HG02610 (cell line): ENCODE measurements around the gene NCOA7.
A peak's percentile ranks its signal among the peaks of the same experiment; 100 is the strongest.
"Not testable (repeated sequence)": the region's sequence is repeated elsewhere in the genome, so short reads cannot be mapped to it uniquely, and the experiment has no call there.

Experiments
- ATAC-seq: cut with Tn5 transposase; IDR thresholded peaks from one replicate; pipeline ENCODE4 v1.9.1; 2021; ENCODE audit warnings: mild to moderate bottlenecking, moderate library complexity; ENCODE audit not compliant: unreplicated experiment

The NCOA7 gene

GRCh38 chr6:125835221-125835744 lies 44.5 kb downstream of the NCOA7 start:
- ATAC-seq = no peak

DNA sequence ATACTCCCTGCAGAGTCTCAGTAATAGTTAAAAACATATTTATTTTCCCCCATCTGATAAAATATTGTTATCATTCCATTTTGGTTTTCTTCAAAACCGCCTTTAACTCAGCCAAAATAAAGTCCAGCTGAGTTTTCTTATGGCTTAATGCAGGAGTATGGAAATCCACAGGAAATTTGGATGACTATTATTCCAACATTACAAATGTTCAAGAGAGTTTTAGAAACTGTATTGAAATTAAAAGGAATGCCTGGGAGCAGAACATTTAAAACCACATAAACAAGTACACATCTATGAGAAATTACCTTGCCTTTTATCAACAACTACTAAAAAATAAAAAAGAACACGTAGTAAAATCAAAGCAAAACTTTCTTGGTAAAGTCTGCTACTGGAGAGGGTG lies 45.7 kb downstream of the NCOA7 start:
- ATAC-seq = no peak

GRCh38 chr6:125839471-125839870 lies 48.7 kb downstream of the NCOA7 start:
- no peak for ATAC-seq

DNA sequence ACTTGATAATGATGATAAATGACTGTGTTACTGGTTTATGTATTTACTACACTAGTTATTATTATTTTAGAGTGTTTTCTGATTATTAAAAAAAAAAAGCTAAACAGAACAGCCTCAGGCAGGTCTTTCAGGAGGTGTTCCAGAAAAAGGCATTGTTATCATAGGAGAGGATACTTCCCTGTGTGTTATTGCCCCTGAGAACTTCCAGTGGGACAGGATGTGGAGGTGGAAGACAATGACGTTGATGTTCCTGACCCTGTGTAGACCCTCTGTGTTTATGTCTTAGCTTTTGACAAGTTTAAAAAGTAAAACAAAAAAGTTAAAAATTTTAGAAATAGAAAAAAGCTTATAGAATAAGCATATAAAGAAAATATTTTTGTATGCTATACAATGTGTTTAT lies 49.1 kb downstream of the NCOA7 start:
- no peak for ATAC-seq

- ATAC-seq = no peak
Measured at GRCh38 chr6:125841356-125842090, 50.8 kb downstream of the NCOA7 start.

DNA sequence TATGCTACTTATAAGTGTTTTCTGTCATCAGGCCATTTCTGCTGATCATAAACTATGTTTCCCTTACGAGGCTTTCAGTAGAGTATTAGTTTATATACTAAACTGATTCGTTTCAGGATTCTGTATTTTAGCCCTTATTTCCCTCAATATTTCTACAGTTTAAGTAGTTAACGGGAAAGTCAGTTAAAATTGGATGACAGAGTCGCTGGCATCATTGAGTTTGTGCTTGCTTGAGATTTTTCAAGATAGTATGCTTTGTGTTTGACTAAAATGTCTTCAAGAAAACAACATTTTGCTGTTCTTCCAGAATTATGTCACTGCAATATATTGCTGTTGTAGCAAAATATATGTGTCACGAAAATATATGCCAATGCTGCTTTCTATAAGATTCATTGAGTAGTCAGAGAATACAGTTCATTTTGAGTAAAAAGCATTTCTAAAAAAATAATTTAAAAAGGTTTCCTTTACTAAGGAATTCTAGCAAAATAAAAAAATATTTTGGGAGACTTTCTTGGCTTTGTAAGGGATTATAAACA lies 51.4 kb downstream of the NCOA7 start:
- ATAC-seq = no peak

GRCh38 chr6:125843593-125843992 lies 52.8 kb downstream of the NCOA7 start:
- ATAC-seq = no peak

- ATAC-seq = no peak
Measured at GRCh38 chr6:125844989-125845388, 54.2 kb downstream of the NCOA7 start.

GRCh38 chr6:125846292-125847024 lies 55.7 kb downstream of the NCOA7 start:
- no peak for ATAC-seq

- ATAC-seq = not testable (repeated sequence)
Measured at GRCh38 chr6:125848286-125848685, 57.5 kb downstream of the NCOA7 start.

DNA sequence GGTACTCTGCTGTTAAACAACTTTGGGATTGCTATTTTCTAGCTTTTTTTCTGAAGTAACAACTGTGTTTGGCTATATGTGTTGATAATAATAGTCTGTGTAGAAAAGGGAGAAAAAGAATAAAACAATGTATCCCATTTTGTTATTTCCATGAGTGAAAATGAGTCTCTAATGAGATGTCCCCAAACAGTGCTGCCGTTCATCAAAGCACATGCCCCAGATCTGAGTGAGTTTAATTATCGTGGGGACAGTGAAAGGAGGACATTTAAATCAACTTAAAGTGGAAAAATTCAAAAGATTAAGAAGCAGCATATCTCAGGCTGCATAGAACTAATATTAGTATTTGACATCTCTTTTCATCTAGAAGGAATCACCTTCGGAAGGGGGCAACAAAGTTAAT lies 59.6 kb downstream of the NCOA7 start:
- no peak for ATAC-seq

DNA sequence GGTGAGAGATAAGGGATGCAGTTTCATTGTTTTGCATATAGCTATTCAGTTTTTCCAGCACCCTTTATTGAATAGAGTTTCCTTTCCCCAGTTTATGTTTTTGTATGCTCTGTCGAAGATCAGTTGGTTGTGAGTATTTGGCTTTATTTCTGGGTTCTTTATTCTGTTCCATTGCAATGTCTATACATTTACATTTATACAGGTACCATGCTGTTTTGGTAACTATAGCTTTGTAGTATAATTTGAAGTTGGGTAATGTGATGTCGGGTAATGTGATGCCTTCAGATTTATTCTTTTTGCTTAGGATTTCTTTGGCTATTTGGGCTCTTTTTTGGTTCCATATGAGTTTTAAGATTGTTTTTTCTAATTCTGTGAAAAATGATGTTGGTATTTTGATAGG lies 61.8 kb downstream of the NCOA7 start:
- no peak for ATAC-seq

DNA sequence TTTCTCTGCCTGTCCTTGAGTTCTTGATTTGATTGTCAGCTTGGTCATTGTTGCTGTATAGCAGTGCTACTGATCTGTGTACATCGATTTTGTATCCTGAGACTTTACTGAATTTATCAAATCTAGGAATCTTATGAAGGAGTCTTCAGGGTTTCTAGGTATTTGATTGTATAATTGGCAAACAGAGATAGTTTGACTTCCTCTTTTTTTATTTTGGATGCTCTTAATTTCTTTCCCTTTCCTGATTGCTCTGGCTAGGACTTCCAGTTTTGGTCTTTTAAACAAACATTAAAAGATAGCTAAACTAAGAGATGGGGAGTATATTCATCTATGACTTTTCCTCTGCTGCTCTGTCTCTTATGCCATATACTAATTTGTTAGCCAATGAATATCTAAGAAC lies 62.4 kb downstream of the NCOA7 start:
- ATAC-seq = no peak

DNA sequence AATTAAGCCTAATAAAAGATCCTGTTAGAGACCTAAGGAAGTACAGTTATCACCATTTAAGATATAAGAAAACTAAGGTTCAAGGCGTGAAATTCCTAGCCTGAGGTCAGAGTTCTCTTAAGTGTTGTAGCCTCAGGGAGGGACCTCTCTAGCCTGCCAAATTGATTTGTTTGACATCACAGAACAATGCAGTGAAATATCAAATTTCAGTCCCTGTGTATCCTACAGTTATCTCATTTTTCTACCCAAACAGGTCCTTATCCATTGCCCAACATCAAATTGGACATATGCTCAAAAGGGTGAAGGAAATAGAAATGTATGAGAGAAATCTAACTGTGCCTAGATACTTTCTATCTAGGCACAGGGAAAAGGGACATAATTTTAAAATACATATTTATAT lies 63.0 kb downstream of the NCOA7 start:
- no peak for ATAC-seq

DNA sequence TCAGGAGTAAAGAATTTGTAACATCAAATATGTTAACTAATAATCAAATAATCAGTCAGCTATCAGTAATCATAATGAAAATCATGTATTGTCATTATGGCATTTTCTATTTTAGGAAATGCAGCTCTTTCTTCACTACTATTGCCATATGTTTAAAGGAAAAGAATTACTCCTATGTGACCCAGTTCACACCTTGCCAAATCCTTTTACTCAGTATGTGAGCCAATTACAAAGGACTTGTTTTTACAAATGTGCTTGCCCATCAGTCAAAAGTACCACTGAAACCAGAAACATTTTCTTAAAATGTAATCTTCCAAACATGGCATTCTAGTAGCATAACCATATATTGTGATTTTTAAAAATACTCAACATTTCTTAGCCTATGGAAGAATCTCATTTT lies 63.6 kb downstream of the NCOA7 start:
- ATAC-seq = no peak

DNA sequence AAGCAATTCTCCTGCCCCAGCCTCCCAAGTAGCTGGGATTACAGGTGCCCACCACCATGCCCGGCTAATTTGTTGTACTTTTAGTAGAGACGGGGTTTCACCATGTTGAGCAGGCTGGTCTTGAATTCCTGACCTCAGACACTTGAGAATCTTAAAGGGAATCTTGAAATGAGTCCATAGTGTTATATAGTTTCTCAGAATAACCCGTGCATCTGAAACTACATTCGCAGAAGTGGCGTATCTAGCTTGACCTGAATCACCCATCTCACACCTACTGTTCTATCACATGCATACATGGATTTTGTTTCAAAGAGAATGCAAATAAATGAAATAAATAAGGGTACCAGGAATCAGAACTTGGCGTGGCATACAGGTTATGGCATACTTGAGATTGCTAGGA lies 65.0 kb downstream of the NCOA7 start:
- no peak for ATAC-seq

DNA sequence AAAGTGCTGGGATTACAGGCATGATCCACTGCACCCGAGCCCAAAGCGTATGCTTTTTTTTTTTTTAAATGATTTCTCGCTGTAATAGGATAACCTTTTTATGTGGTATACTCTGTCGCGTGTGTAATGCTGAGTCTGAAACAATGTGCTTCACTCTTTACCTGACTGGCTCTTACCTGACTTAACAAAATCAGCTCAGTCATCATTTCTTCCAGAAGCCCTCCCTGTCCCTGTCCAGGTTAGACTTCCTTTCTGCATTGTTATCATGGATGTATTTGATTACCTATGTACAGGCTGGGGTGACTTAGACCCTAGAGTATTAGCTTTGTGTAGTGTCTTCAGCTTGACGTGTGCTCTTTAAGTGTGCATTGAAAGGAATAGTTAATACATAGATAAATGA lies 67.1 kb downstream of the NCOA7 start:
- no peak for ATAC-seq

GRCh38 chr6:125858427-125859320 lies 67.9 kb downstream of the NCOA7 start:
- ATAC-seq = peak; percentile 89

GRCh38 chr6:125859727-125860126 lies 69.0 kb downstream of the NCOA7 start:
- no peak for ATAC-seq

DNA sequence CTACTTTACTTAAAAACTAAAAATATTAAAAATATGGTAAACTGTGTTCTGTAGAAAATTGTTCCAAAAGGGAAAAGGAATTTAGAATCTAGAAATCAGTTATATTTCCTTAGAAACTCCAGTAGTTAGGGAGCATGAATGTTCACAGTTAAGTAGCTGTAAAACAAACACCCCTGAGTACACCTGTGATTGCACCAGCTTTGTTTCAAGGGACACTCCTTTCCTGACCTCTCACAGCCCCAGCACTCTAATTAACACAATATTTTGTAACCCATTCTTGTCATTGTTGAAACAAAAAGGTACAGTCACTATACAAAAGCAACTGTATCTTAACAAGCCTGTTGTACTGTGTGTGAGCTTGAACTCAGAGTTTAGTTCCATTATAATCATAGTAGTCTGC lies 72.3 kb downstream of the NCOA7 start:
- no peak for ATAC-seq

DNA sequence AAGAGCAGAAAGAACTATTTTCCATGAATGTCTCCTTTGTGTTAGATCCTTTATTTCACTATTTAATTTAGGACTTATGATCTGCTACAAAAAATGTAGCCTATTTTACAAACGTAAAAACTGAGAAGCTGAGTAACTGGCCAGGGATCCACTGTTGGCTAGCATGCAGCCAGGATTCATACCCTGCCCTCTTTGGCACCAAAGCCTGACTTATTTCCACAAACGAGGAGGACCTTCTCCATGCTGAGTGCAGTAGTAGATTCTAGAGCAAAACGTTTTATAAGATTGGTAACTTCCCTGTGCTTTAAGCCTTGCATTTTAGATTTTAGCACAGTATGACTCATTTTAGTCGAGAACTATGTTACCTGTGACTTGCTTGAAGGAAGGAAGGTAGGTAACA lies 74.3 kb downstream of the NCOA7 start:
- no peak for ATAC-seq
